HUES6 (cell line): ENCODE results near the gene GPR137C.

Experiments used
- H3K27ac ChIP-seq: 2 replicates; pipeline ENCODE4 v1.7.0; 2013; ENCODE audit warnings: low read depth, mild to moderate bottlenecking, low read length, inconsistent platforms
- H3K27me3 ChIP-seq: 2 replicates; pipeline ENCODE4 v1.6.1; 2013; ENCODE audit warnings: low read length; ENCODE audit not compliant: control insufficient read depth, insufficient read depth
- H3K36me3 ChIP-seq: 2 replicates; pipeline ENCODE4 v1.6.1; 2013; ENCODE audit warnings: low read length; ENCODE audit not compliant: control insufficient read depth, insufficient read depth
- H3K4me1 ChIP-seq: 2 replicates; pipeline ENCODE4 v1.6.1; 2013; ENCODE audit warnings: low read length; ENCODE audit not compliant: control insufficient read depth, insufficient read depth
- H3K4me3 ChIP-seq: 2 replicates; pipeline ENCODE4 v1.5.1; 2013; ENCODE audit warnings: low read depth, low read length
- H3K9ac ChIP-seq: one replicate; pipeline ENCODE4 v1.6.1; 2013; ENCODE audit warnings: mild to moderate bottlenecking, low read length
- H3K9me3 ChIP-seq: 2 replicates; pipeline ENCODE4 v1.6.1; 2013; ENCODE audit warnings: low read depth, low read length; ENCODE audit not compliant: control insufficient read depth, insufficient read depth

GPR137C gene

GRCh38 chr14:52552063-52552988 is at the start of gene GPR137C, which contains the start of gene TXNDC16:
GPR137C (plus strand) TSS chr14:52552836; CDS start chr14:52553148, 312 bp downstream.
TXNDC16 (minus strand) TSS chr14:52552505; CDS start chr14:52543557, 8,948 bp downstream.
- H3K9me3 ChIP-seq = no peaks in the 10 kb centered on the region
- H3K4me3 ChIP-seq = peak within 1 kb of the TSS; percentile 95
- H3K36me3 ChIP-seq = no peaks in the 10 kb centered on the region
- H3K27ac ChIP-seq = no peak within 1 kb of the TSS; the same call in 1 of the 2 replicates
- H3K27me3 ChIP-seq = peaks cover 8% of the 10 kb centered on the region; the same call in 1 of the 2 replicates
- H3K9ac ChIP-seq = peak within 1 kb of the TSS; percentile 73
- H3K4me1 ChIP-seq = peaks cover 11% of the 10 kb centered on the region

- Histone ChIP-seq H3K27me3 (no peaks in the 10 kb centered on the region), H3K4me1 (peaks cover 11% of the 10 kb centered on the region), H3K36me3 (no peaks in the 10 kb centered on the region), H3K9me3 (no peaks in the 10 kb centered on the region), H3K27ac (no peak overlapping the region), H3K9ac (no peak overlapping the region), H3K4me3 (no peak overlapping the region)
Measured at GRCh38 chr14:52513249-52513648, 39.4 kb upstream of the GPR137C start.

DNA sequence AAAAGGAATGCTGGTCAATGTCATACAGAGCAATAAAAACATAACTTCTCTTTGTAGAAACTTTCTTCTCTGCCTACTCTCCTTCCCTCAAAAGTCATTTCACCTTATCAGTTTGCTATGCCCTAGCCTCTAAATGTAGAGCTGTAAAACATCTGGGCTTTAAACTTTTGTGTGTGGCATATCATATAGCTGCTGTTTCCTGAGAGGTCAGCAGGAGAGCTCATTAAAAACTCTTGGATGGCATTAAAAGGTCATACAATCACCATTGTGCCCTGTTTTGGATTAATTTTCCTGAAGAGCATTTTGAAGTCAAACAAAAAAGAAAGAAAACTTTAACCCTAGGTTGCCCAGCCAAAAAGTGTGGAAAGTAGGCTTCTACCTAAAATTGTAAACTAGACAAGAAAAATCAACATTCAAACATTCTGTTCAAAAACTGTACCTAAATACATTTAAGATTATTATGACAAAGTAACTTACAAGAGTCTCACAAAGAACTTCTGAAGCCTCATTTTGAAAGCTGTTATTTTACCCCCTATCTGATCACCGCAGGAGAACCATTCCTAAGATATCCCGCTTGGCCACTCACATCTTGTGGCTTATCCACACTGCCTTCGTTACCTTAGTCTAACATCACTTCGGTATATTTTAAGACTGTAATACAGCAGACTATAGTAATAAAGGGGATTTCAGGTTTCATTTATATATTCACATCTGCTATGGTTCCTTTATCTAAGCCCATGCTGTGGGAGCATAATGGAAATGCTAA is 38.4 kb upstream of the GPR137C start:
- Histone ChIP-seq H3K4me1 (peaks cover 11% of the 10 kb centered on the region), H3K4me3 (no peak overlapping the region), H3K27me3 (no peaks in the 10 kb centered on the region), H3K27ac (no peak overlapping the region), H3K9ac (no peak overlapping the region), H3K36me3 (no peaks in the 10 kb centered on the region), H3K9me3 (no peaks in the 10 kb centered on the region)

DNA sequence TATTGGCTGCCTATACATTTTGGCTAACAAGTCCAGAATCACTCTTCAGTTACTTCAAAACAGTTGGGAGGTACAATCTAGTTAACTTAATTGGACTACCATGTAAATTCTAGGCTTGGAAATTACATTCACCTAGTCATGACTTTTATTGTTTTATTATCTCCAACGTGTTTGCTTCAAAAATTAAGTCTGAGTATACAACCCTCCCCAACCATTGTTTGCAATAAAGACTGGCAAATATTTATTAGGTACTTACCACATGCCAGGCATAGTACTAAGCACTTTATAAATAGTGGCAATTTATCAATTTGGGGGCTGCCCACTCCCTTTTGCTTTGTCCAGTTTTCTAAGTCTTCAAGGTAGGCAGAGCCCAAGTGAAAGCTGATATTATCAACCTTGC is 30.6 kb upstream of the GPR137C start:
- H3K9ac ChIP-seq = no peak overlapping the region
- no peaks in the 10 kb centered on the region for H3K4me1 ChIP-seq
- no peaks in the 10 kb centered on the region for H3K27me3 ChIP-seq
- no peaks in the 10 kb centered on the region for H3K36me3 ChIP-seq
- H3K27ac ChIP-seq = no peak overlapping the region
- no peaks in the 10 kb centered on the region for H3K9me3 ChIP-seq
- no peak overlapping the region for H3K4me3 ChIP-seq

DNA sequence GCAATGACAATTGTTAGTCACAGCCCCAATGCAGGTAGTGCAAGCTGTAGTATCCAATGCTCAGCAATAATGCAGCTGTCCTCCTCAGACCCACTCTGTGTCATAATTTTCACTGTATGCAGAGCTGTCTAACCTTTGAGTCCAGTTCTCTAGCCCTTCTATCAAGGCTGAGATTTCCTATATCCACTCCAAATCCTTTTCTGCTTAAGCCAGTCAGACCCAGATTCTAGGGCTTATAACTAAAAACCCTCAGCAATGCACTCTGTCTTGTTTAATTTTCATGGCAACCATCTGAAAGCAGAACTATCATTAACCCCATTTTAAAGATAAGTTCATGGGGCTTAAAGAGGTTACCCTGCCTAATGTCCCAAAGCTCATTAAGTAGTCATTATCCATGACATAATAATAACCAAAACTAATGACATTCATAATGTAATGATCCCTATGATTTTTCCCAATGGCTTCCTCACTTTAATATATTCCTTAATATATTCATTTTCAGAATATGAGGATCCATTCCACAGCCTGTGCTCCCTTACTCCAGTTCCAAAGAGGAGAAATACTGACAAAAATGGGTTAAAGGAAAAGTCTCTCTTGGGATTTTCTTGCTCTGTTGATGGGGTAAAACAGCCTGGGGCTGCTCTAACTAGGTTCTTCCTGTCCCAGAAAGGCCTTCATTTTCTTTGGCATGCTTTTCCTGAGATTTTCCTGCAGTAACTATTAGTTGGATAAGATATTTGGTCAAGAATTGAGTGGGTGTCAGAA is 29.9 kb upstream of the GPR137C start:
- H3K36me3 ChIP-seq = no peaks in the 10 kb centered on the region
- no peak overlapping the region for H3K4me3 ChIP-seq
- H3K4me1 ChIP-seq = no peaks in the 10 kb centered on the region
- H3K9me3 ChIP-seq = no peaks in the 10 kb centered on the region
- H3K27ac ChIP-seq = no peak overlapping the region
- H3K27me3 ChIP-seq = no peaks in the 10 kb centered on the region
- H3K9ac ChIP-seq = no peak overlapping the region

DNA sequence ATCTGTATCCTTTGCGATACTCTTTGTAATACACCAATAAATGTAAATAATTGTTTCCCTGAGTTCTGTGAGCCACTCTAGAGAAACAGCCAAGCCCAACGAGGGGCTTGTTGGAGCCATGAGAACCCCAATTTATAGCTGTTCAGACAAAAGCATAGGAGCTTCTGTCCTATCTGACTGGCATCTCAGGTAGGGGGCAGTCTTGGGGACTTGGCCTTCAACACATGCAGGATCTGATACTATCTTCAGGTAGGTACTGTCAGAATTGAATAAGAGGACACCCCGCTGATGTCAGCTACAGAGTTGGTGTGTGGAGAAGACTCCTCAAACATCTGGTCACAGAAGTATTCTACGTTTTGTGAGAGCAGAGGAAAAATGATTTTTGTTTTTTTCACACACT is 25.6 kb upstream of the GPR137C start:
- Histone ChIP-seq H3K36me3 (no peaks in the 10 kb centered on the region), H3K9me3 (no peaks in the 10 kb centered on the region), H3K27ac (no peak overlapping the region), H3K9ac (no peak overlapping the region), H3K27me3 (no peaks in the 10 kb centered on the region), H3K4me1 (no peaks in the 10 kb centered on the region), H3K4me3 (no peak overlapping the region)

- H3K36me3 ChIP-seq = peaks cover 12% of the 10 kb centered on the region
- no peaks in the 10 kb centered on the region for H3K9me3 ChIP-seq
- H3K27me3 ChIP-seq = no peaks in the 10 kb centered on the region
- H3K9ac ChIP-seq = no peak overlapping the region
- H3K4me1 ChIP-seq = no peaks in the 10 kb centered on the region
- no peak overlapping the region for H3K27ac ChIP-seq
- no peak overlapping the region for H3K4me3 ChIP-seq
Measured at GRCh38 chr14:52531481-52531880, 21.2 kb upstream of the GPR137C start.

DNA sequence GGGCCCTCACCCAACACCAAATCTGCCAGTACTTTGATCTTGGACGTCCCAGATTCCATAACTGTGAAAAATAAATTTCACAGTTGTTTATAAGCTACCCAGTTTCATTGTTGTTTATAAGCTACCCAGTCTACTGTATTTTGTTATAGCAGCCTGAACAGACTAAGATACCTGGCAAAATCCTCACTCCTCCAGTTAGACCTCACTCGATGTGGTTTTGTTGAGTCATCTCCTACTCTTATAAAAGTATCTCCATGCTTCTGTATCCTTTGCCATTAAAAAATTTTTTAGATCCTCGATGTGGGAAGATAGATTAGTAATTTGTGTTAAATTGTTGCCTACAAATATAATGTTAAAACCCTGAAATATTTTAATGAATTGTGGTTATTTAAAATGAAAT is 16.4 kb upstream of the GPR137C start:
- Histone ChIP-seq H3K4me1 (no peaks in the 10 kb centered on the region), H3K9ac (no peak overlapping the region), H3K4me3 (no peak overlapping the region), H3K9me3 (no peaks in the 10 kb centered on the region), H3K36me3 (peaks cover 17% of the 10 kb centered on the region), H3K27me3 (no peaks in the 10 kb centered on the region), H3K27ac (no peak overlapping the region)

- no peaks in the 10 kb centered on the region for H3K9me3 ChIP-seq
- H3K36me3 ChIP-seq = peaks cover 17% of the 10 kb centered on the region
- H3K9ac ChIP-seq = no peak overlapping the region
- H3K4me3 ChIP-seq = no peak overlapping the region
- H3K27me3 ChIP-seq = no peaks in the 10 kb centered on the region
- no peak overlapping the region for H3K27ac ChIP-seq
- no peaks in the 10 kb centered on the region for H3K4me1 ChIP-seq
Measured at GRCh38 chr14:52538623-52539022, 14.0 kb upstream of the GPR137C start.

- no peaks in the 10 kb centered on the region for H3K36me3 ChIP-seq
- H3K9me3 ChIP-seq = no peaks in the 10 kb centered on the region
- peaks cover 3% of the 10 kb centered on the region; the same call in 1 of the 2 replicates for H3K4me1 ChIP-seq
- H3K4me3 ChIP-seq = no peak overlapping the region
- H3K9ac ChIP-seq = no peak overlapping the region
- no peak overlapping the region for H3K27ac ChIP-seq
- no peaks in the 10 kb centered on the region for H3K27me3 ChIP-seq
Measured at GRCh38 chr14:52545584-52546317, 6.9 kb upstream of the GPR137C start.
